ENCODE measurements around the gene RASSF10. TPM values are rescaled to one million over a fixed set of nuclear protein-coding genes. Genes with fewer than 3 reads are reported as not detected.

RASSF10 gene
- polyA plus RNA-seq, 1 donor (not counting 4 experiments of a cell fraction or from before 2014, with no cell fraction given): 2.1 TPM

DNA sequence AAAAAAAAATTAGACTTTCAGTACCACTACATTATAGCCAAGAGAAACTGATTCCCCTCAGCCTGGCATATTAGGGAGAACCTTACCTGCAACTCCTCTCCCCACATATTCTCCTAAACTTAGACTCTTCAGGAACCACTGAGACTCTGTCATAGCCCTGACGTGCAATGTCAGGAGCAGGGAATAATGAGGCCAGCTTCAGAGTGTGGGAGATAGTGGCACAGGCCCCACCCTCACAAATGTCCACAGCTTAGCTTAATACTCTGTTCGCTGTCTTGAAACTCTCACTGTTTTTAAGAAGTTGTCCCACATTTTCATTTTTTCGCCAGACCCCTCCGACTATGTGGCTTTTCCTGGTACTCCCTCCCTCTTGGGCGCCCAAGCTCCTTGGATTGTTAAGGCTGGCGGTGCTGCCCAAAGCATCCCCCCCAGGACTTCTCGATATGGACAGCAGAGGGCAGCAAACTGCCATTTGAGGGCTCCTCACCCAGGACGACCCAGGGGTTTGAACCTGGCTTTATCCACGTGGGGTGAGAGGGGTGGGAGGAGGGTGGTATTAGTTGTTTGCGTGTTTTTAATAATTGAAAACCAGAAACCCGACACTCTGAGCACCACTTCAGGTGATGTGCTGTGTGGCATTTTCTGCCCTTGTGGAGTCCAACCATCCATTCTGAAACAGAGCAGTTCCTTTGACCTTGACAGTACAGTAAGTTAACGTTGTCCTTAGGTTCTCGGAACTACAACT is 45.2 kb upstream of the RASSF10 start:
- peaks cover 22% of the 10 kb centered on the region for H3K4me1 ChIP-seq (ENCODE audit: control insufficient read depth, extremely low read depth, insufficient read depth, low read length)
- no peak overlapping the region for H3K27ac ChIP-seq (ENCODE audit: control insufficient read depth, insufficient read depth, low read length)
- H3K9ac ChIP-seq (ENCODE audit: control insufficient read depth, extremely low read depth, insufficient read depth, low read length): no peak overlapping the region
- no peaks in the 10 kb centered on the region for H4K20me1 ChIP-seq (ENCODE audit: control insufficient read depth, extremely low read depth, insufficient read depth, low read length)
- H3K9me3 ChIP-seq (ENCODE audit: control insufficient read depth, low read depth, low read length): no peaks in the 10 kb centered on the region
- TF ChIP-seq EZH2 (IDR thresholded peaks at IDR 0.05; ENCODE audit: low read length): no peak
- TF ChIP-seq, protein P1, sequence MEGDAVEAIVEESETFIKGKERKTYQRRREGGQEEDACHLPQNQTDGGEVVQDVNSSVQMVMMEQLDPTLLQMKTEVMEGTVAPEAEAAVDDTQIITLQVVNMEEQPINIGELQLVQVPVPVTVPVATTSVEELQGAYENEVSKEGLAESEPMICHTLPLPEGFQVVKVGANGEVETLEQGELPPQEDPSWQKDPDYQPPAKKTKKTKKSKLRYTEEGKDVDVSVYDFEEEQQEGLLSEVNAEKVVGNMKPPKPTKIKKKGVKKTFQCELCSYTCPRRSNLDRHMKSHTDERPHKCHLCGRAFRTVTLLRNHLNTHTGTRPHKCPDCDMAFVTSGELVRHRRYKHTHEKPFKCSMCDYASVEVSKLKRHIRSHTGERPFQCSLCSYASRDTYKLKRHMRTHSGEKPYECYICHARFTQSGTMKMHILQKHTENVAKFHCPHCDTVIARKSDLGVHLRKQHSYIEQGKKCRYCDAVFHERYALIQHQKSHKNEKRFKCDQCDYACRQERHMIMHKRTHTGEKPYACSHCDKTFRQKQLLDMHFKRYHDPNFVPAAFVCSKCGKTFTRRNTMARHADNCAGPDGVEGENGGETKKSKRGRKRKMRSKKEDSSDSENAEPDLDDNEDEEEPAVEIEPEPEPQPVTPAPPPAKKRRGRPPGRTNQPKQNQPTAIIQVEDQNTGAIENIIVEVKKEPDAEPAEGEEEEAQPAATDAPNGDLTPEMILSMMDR (optimal IDR thresholded peaks at IDR 0.05 in 1 of 3, IDR thresholded peaks at IDR 0.05 in 1 of 3, conservative IDR thresholded peaks at IDR 0.05 in 1 of 3; ENCODE audit: extremely low read depth in 1 of 3, insufficient read depth in 2 of 3, low read length in 3 of 3): peak; percentile 69 to 83 (median 82)
- DNase-seq (ENCODE audit: low read depth, low spot score): no peak
- peaks cover 0 to 13% of the 10 kb centered on the region in 2 experiments for H3K36me3 ChIP-seq (ENCODE audit: control insufficient read depth in 2 of 2, extremely low read depth in 1 of 2, insufficient read depth in 2 of 2, low read length in 2 of 2)
- H3K9me1 ChIP-seq (ENCODE audit: control insufficient read depth, extremely low read depth, insufficient read depth, low read length): no peaks in the 10 kb centered on the region
- no peak overlapping the region for H3K4me2 ChIP-seq (ENCODE audit: control insufficient read depth, extremely low read depth, insufficient read depth, low read depth, low read length)
- no peaks in the 10 kb centered on the region for H3K27me3 ChIP-seq (ENCODE audit: control insufficient read depth, extremely low read depth, insufficient read depth, low read length)
- H3K4me3 ChIP-seq (ENCODE audit: control insufficient read depth in 2 of 3, extremely low read depth in 1 of 3, insufficient read depth in 2 of 3, low read depth in 1 of 3, low read length in 3 of 3): no peak overlapping the region
- FAIRE-seq: peak; percentile 48
- H2AFZ ChIP-seq (ENCODE audit: control insufficient read depth, low read length): no peak overlapping the region
- dilution Hi-C loops (cut with MboI; ENCODE audit: extremely low pct_ligation_motif_present, low sequenced_read_pairs): no loop called here
- no peaks in the 10 kb centered on the region for H3K79me2 ChIP-seq (ENCODE audit: control insufficient read depth, insufficient read depth, low read length)

DNA sequence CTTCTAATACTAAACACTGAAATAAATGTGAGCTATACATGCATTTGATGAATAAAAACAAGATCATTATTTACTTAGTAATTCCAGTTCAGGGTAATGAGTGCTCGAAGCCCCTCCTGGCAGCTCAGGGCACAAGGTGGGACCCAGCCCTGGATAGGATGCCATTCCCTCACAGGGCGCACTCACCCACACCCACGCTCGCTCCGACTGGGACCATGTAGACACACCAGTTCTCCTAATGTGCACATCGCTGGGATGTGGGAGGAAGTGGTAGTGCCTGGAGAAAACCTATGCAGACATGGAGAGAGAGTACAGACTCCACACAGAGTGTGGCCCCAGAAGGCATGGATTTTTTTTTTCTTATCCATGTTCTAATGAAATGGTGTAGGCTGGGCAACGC is 44.5 kb upstream of the RASSF10 start:
- dilution Hi-C loops (cut with MboI; ENCODE audit: extremely low pct_ligation_motif_present, low sequenced_read_pairs): no loop called here
- Histone ChIP-seq H3K4me1 (ENCODE audit: control insufficient read depth, extremely low read depth, insufficient read depth, low read length) (peaks cover 21% of the 10 kb centered on the region), H4K20me1 (ENCODE audit: control insufficient read depth, extremely low read depth, insufficient read depth, low read length) (no peaks in the 10 kb centered on the region), H3K4me3 (ENCODE audit: control insufficient read depth in 2 of 3, extremely low read depth in 1 of 3, insufficient read depth in 2 of 3, low read depth in 1 of 3, low read length in 3 of 3) (no peak overlapping the region), H3K36me3 (ENCODE audit: control insufficient read depth in 2 of 2, extremely low read depth in 1 of 2, insufficient read depth in 2 of 2, low read length in 2 of 2) (peaks cover 0 to 13% of the 10 kb centered on the region in 2 experiments), H3K9me1 (ENCODE audit: control insufficient read depth, extremely low read depth, insufficient read depth, low read length) (no peaks in the 10 kb centered on the region), H3K4me2 (ENCODE audit: control insufficient read depth, extremely low read depth, insufficient read depth, low read depth, low read length) (no peak overlapping the region), H3K27ac (ENCODE audit: control insufficient read depth, insufficient read depth, low read length) (no peak overlapping the region), H3K9me3 (ENCODE audit: control insufficient read depth, low read depth, low read length) (no peaks in the 10 kb centered on the region), H2AFZ (ENCODE audit: control insufficient read depth, low read length) (no peak overlapping the region), H3K27me3 (ENCODE audit: control insufficient read depth, extremely low read depth, insufficient read depth, low read length) (no peaks in the 10 kb centered on the region), H3K79me2 (ENCODE audit: control insufficient read depth, insufficient read depth, low read length) (no peaks in the 10 kb centered on the region), H3K9ac (ENCODE audit: control insufficient read depth, extremely low read depth, insufficient read depth, low read length) (no peak overlapping the region)
- no peak for FAIRE-seq
- TF ChIP-seq, protein P1 (optimal IDR thresholded peaks at IDR 0.05 in 1 of 3, IDR thresholded peaks at IDR 0.05 in 1 of 3, conservative IDR thresholded peaks at IDR 0.05 in 1 of 3; ENCODE audit: extremely low read depth in 1 of 3, insufficient read depth in 2 of 3, low read length in 3 of 3): no peak
- no peak for TF ChIP-seq EZH2 (IDR thresholded peaks at IDR 0.05; ENCODE audit: low read length)
- DNase-seq (ENCODE audit: low read depth, low spot score): no peak

Measured in keratinocyte (primary cell).